ENCODE data around the gene TTYH3.

GRCh38 chr7:2667843-2668242 is 36.1 kb downstream of the TTYH3 start:
- no peak for TF ChIP-seq CTCF (IDR thresholded peaks at IDR 0.05)
- TF ChIP-seq POLR2A (IDR thresholded peaks at IDR 0.05), result no peak
- no peak for TF ChIP-seq EP300 (IDR thresholded peaks at IDR 0.05)

All from ovary (tissue), 3 donors.